Neuronal stem cell (in vitro differentiated cells): ENCODE data around the gene PDCD4.
A peak's percentile ranks its signal among the peaks of the same experiment; 100 is the strongest.

Experiments
- DNase-seq: peaks from one replicate; pipeline ENCODE4 v3.0.0-alpha.2; 2013; ENCODE audit warnings: low spot score
- H2AFZ ChIP-seq: one replicate; pipeline ENCODE4 v1.6.1; 2013; ENCODE audit warnings: mild to moderate bottlenecking, low read length, inconsistent platforms
- H2AK5ac ChIP-seq: 2 replicates; pipeline ENCODE4 v1.6.1; 2013; ENCODE audit warnings: low read depth, mild to moderate bottlenecking, inconsistent platforms, low read length, moderate library complexity, mixed read lengths
- H2BK120ac ChIP-seq: 2 replicates; pipeline ENCODE4 v1.6.1; 2013; ENCODE audit warnings: low read depth, mild to moderate bottlenecking, inconsistent platforms, low read length, moderate library complexity, mixed read lengths
- H2BK12ac ChIP-seq: one replicate; pipeline ENCODE4 v1.6.1; 2013; ENCODE audit warnings: low read length, inconsistent platforms
- H2BK15ac ChIP-seq: 2 replicates; pipeline ENCODE4 v1.6.1; 2013; ENCODE audit warnings: mild to moderate bottlenecking, low read length, inconsistent platforms, mixed read lengths
- H2BK5ac ChIP-seq: one replicate; pipeline ENCODE4 v1.6.1; 2013; ENCODE audit warnings: inconsistent platforms, mild to moderate bottlenecking, low read length, moderate library complexity
- H3K14ac ChIP-seq: one replicate; pipeline ENCODE4 v1.6.1; 2013; ENCODE audit warnings: low read length, inconsistent platforms
- H3K18ac ChIP-seq: 2 replicates; pipeline ENCODE4 v1.6.1; 2013; ENCODE audit warnings: low read length, inconsistent platforms
- H3K23ac ChIP-seq: 2 replicates; pipeline ENCODE4 v1.6.1; 2013; ENCODE audit warnings: low read depth, mild to moderate bottlenecking, mixed read lengths, low read length, inconsistent platforms; ENCODE audit not compliant: poor library complexity
- H3K27ac ChIP-seq: replicated peaks from 3 replicates; pipeline ENCODE4 v1.5.1; 2013; ENCODE audit warnings: low read length, inconsistent platforms
- H3K27me3 ChIP-seq, 3 experiments: 2 replicates each; pipeline ENCODE4 v1.6.1; 2013; ENCODE audit warnings: low read length in 3 of 3, mild to moderate bottlenecking in 2 of 3, inconsistent platforms in 1 of 3, low read depth in 1 of 3, mixed read lengths in 1 of 3, moderate library complexity in 1 of 3; ENCODE audit not compliant: control insufficient read depth in 3 of 3, insufficient read depth in 3 of 3
- H3K36me3 ChIP-seq, 2 donors: replicated peaks in 1 of 2; 2 replicates each; pipeline ENCODE4 v1.6.1; 2013; ENCODE audit warnings: low read length in 2 of 2; ENCODE audit not compliant: control insufficient read depth in 2 of 2, insufficient read depth in 2 of 2
- H3K4ac ChIP-seq: 2 replicates; pipeline ENCODE4 v1.6.1; 2013; ENCODE audit warnings: inconsistent platforms, mild to moderate bottlenecking, low read length, moderate library complexity
- H3K4me1 ChIP-seq, 2 donors: 1 replicate in 1 of 2; 2 replicates in 1 of 2; pipeline ENCODE4 v1.6.1; 2013; ENCODE audit warnings: low read length in 2 of 2, low read depth in 1 of 2; ENCODE audit not compliant: control insufficient read depth in 2 of 2, insufficient read depth in 1 of 2
- H3K4me2 ChIP-seq: one replicate; pipeline ENCODE4 v1.6.1; 2013; ENCODE audit warnings: mild to moderate bottlenecking, low read length, inconsistent platforms; ENCODE audit not compliant: insufficient read depth, poor library complexity, severe bottlenecking
- H3K4me3 ChIP-seq, 2 donors: 2 replicates each; pipeline ENCODE4 v1.5.1; 2013; ENCODE audit warnings: low read length in 2 of 2, mild to moderate bottlenecking in 2 of 2, inconsistent platforms in 1 of 2, moderate library complexity in 1 of 2
- H3K79me1 ChIP-seq: one replicate; pipeline ENCODE4 v1.6.1; 2013; ENCODE audit warnings: low read depth, mild to moderate bottlenecking, inconsistent platforms, low read length, moderate library complexity
- H3K9ac ChIP-seq: one replicate; pipeline ENCODE4 v1.6.1; 2013; ENCODE audit warnings: mild to moderate bottlenecking, low read depth, low read length, inconsistent platforms; ENCODE audit not compliant: poor library complexity
- H3K9me3 ChIP-seq, 2 donors: replicated peaks in 1 of 2; 2 replicates each; pipeline versions ENCODE3 to v1.6.1; 2013; ENCODE audit warnings: low read length in 2 of 2, mild to moderate bottlenecking in 2 of 2, inconsistent platforms in 1 of 2, low read depth in 1 of 2, mixed read lengths in 1 of 2, moderate library complexity in 1 of 2; ENCODE audit not compliant: control insufficient read depth in 2 of 2, insufficient read depth in 1 of 2
- H4K8ac ChIP-seq: one replicate; pipeline ENCODE4 v1.6.1; 2013; ENCODE audit warnings: low read depth, mild to moderate bottlenecking, inconsistent platforms, low read length, moderate library complexity
- H4K91ac ChIP-seq: one replicate; pipeline ENCODE4 v1.6.1; 2013; ENCODE audit warnings: low read length, low read depth, mild to moderate bottlenecking, inconsistent platforms; ENCODE audit not compliant: poor library complexity
- WGBS, 2 donors: extraction: QIAGEN DNeasy Blood & Tissue Kit; methylation state at CpG; one replicate each; pipeline ENCODE4 v1.1.7; 2013; ENCODE audit warnings: missing lambda C conversion rate in 2 of 2, mixed read lengths in 1 of 2; ENCODE audit not compliant: insufficient read length in 2 of 2, insufficient replicate concordance in 1 of 2; ENCODE audit errors: extremely low coverage in 2 of 2; 5-methylcytosine and 5-hydroxymethylcytosine counted together

The PDCD4 gene

GRCh38 chr10:110840225-110840922 lies 31.4 kb upstream of the PDCD4 start:
- Histone ChIP-seq H2AK5ac (peak overlapping the region; percentile 45), H2BK5ac (no peak overlapping the region), H2BK15ac (no peak overlapping the region), H4K91ac (peak overlapping the region; percentile 34), H3K9ac (no peak overlapping the region), H3K9me3 (peaks cover 0 to 1% of the 10 kb centered on the region in 2 donors), H3K27me3 (no peaks in the 10 kb centered on the region), H3K14ac (no peak overlapping the region), H3K4me1 (peaks cover 14 to 23% of the 10 kb centered on the region in 2 donors), H3K27ac (no peak overlapping the region), H4K8ac (no peak overlapping the region), H3K4me3 (no peak overlapping the region), H2BK120ac (peak overlapping the region; percentile 4), H3K4ac (no peak overlapping the region), H3K79me1 (no peaks in the 10 kb centered on the region), H2AFZ (no peak overlapping the region), H3K4me2 (no peak overlapping the region), H3K36me3 (no peaks in the 10 kb centered on the region), H2BK12ac (no peak overlapping the region), H3K23ac (no peak overlapping the region), H3K18ac (peak overlapping the region; percentile 34)
- no CpG with 5 or more reads among the region's 5 CpGs for WGBS, 2 donors
- DNase-seq, result no peak

DNA sequence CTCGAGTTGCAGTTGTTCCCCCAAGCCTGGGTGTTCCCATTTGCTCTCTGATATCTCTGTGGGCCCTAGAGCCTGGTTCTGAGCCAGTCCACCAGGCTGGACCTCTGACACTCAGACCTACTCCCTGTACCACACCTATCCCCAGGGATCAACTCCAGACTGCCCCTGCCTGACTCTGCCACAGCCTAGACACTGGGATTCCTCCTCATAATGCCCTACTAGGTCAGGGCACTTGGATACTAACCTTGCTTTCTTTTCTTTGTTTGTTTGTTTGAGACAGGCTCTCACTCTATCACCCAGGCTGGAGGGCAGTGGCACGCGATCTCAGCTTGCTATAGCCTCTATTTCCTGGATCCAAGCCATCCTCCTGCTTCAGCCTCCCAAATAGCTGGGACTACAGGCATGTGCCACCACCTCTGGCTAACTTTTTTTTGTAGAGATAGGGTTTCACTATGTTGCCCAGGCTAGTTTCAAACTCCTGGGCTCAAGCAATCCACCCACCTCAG lies 30.8 kb upstream of the PDCD4 start:
- peak overlapping the region; percentile 4 for H2BK120ac ChIP-seq
- peak overlapping the region; percentile 34 for H3K18ac ChIP-seq
- no peak overlapping the region for H3K4me2 ChIP-seq
- H3K4ac ChIP-seq, result no peak overlapping the region
- no peak overlapping the region for H3K4me3 ChIP-seq
- no peak overlapping the region for H3K23ac ChIP-seq
- H3K36me3 ChIP-seq, result no peaks in the 10 kb centered on the region
- H2AK5ac ChIP-seq, result peak overlapping the region; percentile 45
- H3K27ac ChIP-seq, result no peak overlapping the region
- no peaks in the 10 kb centered on the region for H3K9me3 ChIP-seq
- H2BK15ac ChIP-seq, result no peak overlapping the region
- H2BK5ac ChIP-seq, result no peak overlapping the region
- no peak for DNase-seq
- no peak overlapping the region for H2BK12ac ChIP-seq
- H3K14ac ChIP-seq, result no peak overlapping the region
- no peak overlapping the region for H4K8ac ChIP-seq
- no peak overlapping the region for H3K9ac ChIP-seq
- no peak overlapping the region for H4K91ac ChIP-seq
- WGBS, 2 donors, result no CpG with 5 or more reads among the region's 3 CpGs
- H3K79me1 ChIP-seq, result no peaks in the 10 kb centered on the region
- H3K27me3 ChIP-seq, result no peaks in the 10 kb centered on the region
- H3K4me1 ChIP-seq, result peaks cover 9 to 23% of the 10 kb centered on the region in 2 donors
- no peak overlapping the region for H2AFZ ChIP-seq

DNA sequence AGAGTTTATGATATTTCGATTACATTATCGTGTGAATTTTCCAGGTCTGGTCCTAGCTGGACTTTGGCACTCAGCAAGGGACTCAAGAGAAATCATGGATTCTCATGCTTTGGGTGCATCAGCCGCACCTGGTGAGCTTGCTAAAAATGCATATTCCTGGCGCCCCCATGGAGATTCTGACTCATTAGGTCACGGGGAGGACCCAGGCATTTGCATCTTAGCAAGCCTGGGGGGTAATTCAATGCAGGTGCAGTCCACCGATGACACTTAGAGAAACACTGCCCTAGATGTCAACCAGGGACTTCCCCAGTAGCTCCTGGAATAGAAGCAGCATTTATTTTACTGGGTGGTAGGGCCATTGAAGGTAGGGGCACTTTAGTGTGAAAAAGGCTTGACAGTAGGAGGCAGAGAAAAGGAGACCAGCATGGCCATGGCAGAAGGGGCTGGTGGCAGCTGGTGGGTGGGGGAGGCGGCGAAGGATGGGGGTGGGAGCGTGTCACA lies 29.9 kb upstream of the PDCD4 start:
- H4K91ac ChIP-seq, result no peak overlapping the region
- WGBS, 2 donors, result no CpG with 5 or more reads among the region's 9 CpGs
- no peak overlapping the region for H4K8ac ChIP-seq
- H2BK5ac ChIP-seq, result no peak overlapping the region
- no peak overlapping the region for H3K18ac ChIP-seq
- no peaks in the 10 kb centered on the region for H3K27me3 ChIP-seq
- no peak overlapping the region for H3K4me2 ChIP-seq
- DNase-seq, result no peak
- no peak overlapping the region for H2AFZ ChIP-seq
- no peak overlapping the region for H3K23ac ChIP-seq
- H3K14ac ChIP-seq, result no peak overlapping the region
- H2BK15ac ChIP-seq, result no peak overlapping the region
- H2BK12ac ChIP-seq, result no peak overlapping the region
- no peak overlapping the region for H2BK120ac ChIP-seq
- no peak overlapping the region for H3K4ac ChIP-seq
- no peaks in the 10 kb centered on the region for H3K79me1 ChIP-seq
- no peak overlapping the region for H3K4me3 ChIP-seq
- H2AK5ac ChIP-seq, result no peak overlapping the region
- no peaks in the 10 kb centered on the region for H3K9me3 ChIP-seq
- H3K36me3 ChIP-seq, result no peaks in the 10 kb centered on the region
- H3K27ac ChIP-seq, result no peak overlapping the region
- no peak overlapping the region for H3K9ac ChIP-seq
- H3K4me1 ChIP-seq, result peaks cover 5 to 23% of the 10 kb centered on the region in 2 donors

GRCh38 chr10:110842326-110842904 lies 29.3 kb upstream of the PDCD4 start:
- H4K8ac ChIP-seq, result no peak overlapping the region
- WGBS, 2 donors, result no CpG with 5 or more reads among the region's 7 CpGs

More at GRCh38 chr10:110842326-110842904, 29.3 kb upstream of the PDCD4 start:
- DNase-seq, result no peak
- Histone ChIP-seq H2BK5ac (no peak overlapping the region), H3K23ac (no peak overlapping the region), H2BK12ac (no peak overlapping the region), H2AK5ac (peak overlapping the region; percentile 1), H2BK120ac (no peak overlapping the region), H3K18ac (no peak overlapping the region), H3K4me2 (no peak overlapping the region), H3K14ac (no peak overlapping the region), H3K4me3 (no peak overlapping the region), H3K4me1 (peaks cover 5 to 25% of the 10 kb centered on the region in 2 donors), H2BK15ac (no peak overlapping the region), H3K27me3 (no peaks in the 10 kb centered on the region), H4K91ac (no peak overlapping the region), H3K79me1 (no peaks in the 10 kb centered on the region), H3K9me3 (no peaks in the 10 kb centered on the region), H3K9ac (no peak overlapping the region), H3K36me3 (no peaks in the 10 kb centered on the region), H3K27ac (no peak overlapping the region), H2AFZ (peak overlapping the region; percentile 72), H3K4ac (no peak overlapping the region)
